GM21737 (cell line): ENCODE measurements around the gene GDA.
"Not testable (repeated sequence)": the region's sequence is repeated elsewhere in the genome, so short reads cannot be mapped to it uniquely, and the experiment has no call there.

ENCODE experiments used
- ATAC-seq: cut with Tn5 transposase; IDR thresholded peaks from one replicate; pipeline ENCODE4 v1.9.1; 2021; ENCODE audit warnings: mild to moderate bottlenecking, moderate library complexity; ENCODE audit not compliant: unreplicated experiment

GDA gene

GRCh38 chr9:72274441-72274840 lies 125.2 kb downstream of the GDA start:
- ATAC-seq = no peak

GRCh38 chr9:72274916-72275315 lies 125.7 kb downstream of the GDA start:
- ATAC-seq = no peak

GRCh38 chr9:72276429-72276828 lies 127.2 kb downstream of the GDA start:
- ATAC-seq = no peak

GRCh38 chr9:72278959-72279358 lies 129.7 kb downstream of the GDA start:
- ATAC-seq = peak; percentile 76

- ATAC-seq = peak; percentile 73
Observed at GRCh38 chr9:72280913-72281500, 131.8 kb downstream of the GDA start.

GRCh38 chr9:72289401-72289800 lies 140.2 kb downstream of the GDA start:
- ATAC-seq = no peak

- no peak for ATAC-seq
Observed at GRCh38 chr9:72290311-72290710, 141.1 kb downstream of the GDA start.

GRCh38 chr9:72291576-72291975 lies 142.3 kb downstream of the GDA start:
- not testable (repeated sequence) for ATAC-seq

- no peak for ATAC-seq
Observed at GRCh38 chr9:72292256-72292682, 143.0 kb downstream of the GDA start.

GRCh38 chr9:72292874-72293607 lies 143.8 kb downstream of the GDA start:
- no peak for ATAC-seq

GRCh38 chr9:72294936-72295335 lies 145.7 kb downstream of the GDA start:
- no peak for ATAC-seq

- ATAC-seq = no peak
Observed at GRCh38 chr9:72297516-72297915, 148.3 kb downstream of the GDA start.

GRCh38 chr9:72299017-72299603 lies 149.9 kb downstream of the GDA start:
- no peak for ATAC-seq

GRCh38 chr9:72300873-72301272 lies 151.6 kb downstream of the GDA start:
- ATAC-seq = no peak
